SU-DHL-6 (cell line): ENCODE data around the gene ARL16.
A peak's percentile ranks its signal among the peaks of the same experiment; 100 is the strongest.

Source experiments
- CTCF ChIP-seq: fragments of 200-600 bp; sonication (generic); IDR thresholded peaks from one replicate; pipeline ENCODE4 v1.5.1; 2017; ENCODE audit warnings: antibody characterized with exemption, mild to moderate bottlenecking, low read length, moderate library complexity; ENCODE audit not compliant: insufficient read depth, poor library complexity, severe bottlenecking
- EZH2phosphoT487 ChIP-seq: fragments of 200-600 bp; sonication (generic), shearing (Covaris generic); conservative IDR thresholded peaks from 2 replicates; pipeline ENCODE4 v1.6.1; 2018; ENCODE audit warnings: mild to moderate bottlenecking, antibody characterized with exemption, low read length, moderate library complexity, mixed read lengths

GRCh38 chr17:81667754-81668153 lies 15.8 kb downstream of the ARL16 start:
- TF ChIP-seq CTCF = peak; percentile 15
- no peak for TF ChIP-seq EZH2phosphoT487
